ENCODE measurements around the gene DDRGK1.

The DDRGK1 gene

GRCh38 chr20:3227506-3227905, 23.0 kb upstream of the DDRGK1 start:
- no peak for DNase-seq
- TF ChIP-seq, protein P1, sequence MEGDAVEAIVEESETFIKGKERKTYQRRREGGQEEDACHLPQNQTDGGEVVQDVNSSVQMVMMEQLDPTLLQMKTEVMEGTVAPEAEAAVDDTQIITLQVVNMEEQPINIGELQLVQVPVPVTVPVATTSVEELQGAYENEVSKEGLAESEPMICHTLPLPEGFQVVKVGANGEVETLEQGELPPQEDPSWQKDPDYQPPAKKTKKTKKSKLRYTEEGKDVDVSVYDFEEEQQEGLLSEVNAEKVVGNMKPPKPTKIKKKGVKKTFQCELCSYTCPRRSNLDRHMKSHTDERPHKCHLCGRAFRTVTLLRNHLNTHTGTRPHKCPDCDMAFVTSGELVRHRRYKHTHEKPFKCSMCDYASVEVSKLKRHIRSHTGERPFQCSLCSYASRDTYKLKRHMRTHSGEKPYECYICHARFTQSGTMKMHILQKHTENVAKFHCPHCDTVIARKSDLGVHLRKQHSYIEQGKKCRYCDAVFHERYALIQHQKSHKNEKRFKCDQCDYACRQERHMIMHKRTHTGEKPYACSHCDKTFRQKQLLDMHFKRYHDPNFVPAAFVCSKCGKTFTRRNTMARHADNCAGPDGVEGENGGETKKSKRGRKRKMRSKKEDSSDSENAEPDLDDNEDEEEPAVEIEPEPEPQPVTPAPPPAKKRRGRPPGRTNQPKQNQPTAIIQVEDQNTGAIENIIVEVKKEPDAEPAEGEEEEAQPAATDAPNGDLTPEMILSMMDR (IDR thresholded peaks at IDR 0.05): no peak
- H3K27me3 Mint-ChIP-seq (ENCODE audit: low read depth, poor library complexity): peaks cover 9% of the 10 kb centered on the region
- no peaks in the 10 kb centered on the region for H3K36me3 Mint-ChIP-seq (ENCODE audit: low read depth)
- H3K27ac Mint-ChIP-seq: no peak overlapping the region
- H3K4me1 Mint-ChIP-seq: peaks cover 37% of the 10 kb centered on the region
- no peaks in the 10 kb centered on the region for H3K9me3 Mint-ChIP-seq
- no peak overlapping the region for H3K4me3 Mint-ChIP-seq

GRCh38 chr20:3226864-3227263, 22.4 kb upstream of the DDRGK1 start:
- peaks cover 3% of the 10 kb centered on the region for H3K27me3 Mint-ChIP-seq (ENCODE audit: low read depth, poor library complexity)
- no peaks in the 10 kb centered on the region for H3K36me3 Mint-ChIP-seq (ENCODE audit: low read depth)
- TF ChIP-seq, protein P1 (IDR thresholded peaks at IDR 0.05): no peak

GRCh38 chr20:3226093-3226492, 21.6 kb upstream of the DDRGK1 start:
- Mint-ChIP-seq H3K4me3 (no peak overlapping the region), H3K9me3 (no peaks in the 10 kb centered on the region), H3K27ac (no peak overlapping the region), H3K4me1 (peaks cover 50% of the 10 kb centered on the region), H3K27me3 (ENCODE audit: low read depth, poor library complexity) (peaks cover 3% of the 10 kb centered on the region), H3K36me3 (ENCODE audit: low read depth) (peaks cover 5% of the 10 kb centered on the region)
- DNase-seq: no peak
- TF ChIP-seq, protein P1 (IDR thresholded peaks at IDR 0.05): no peak

More at GRCh38 chr20:3226864-3227263, 22.4 kb upstream of the DDRGK1 start:
- DNase-seq: no peak
- H3K4me1 Mint-ChIP-seq: peaks cover 43% of the 10 kb centered on the region
- H3K27ac Mint-ChIP-seq: peak overlapping the region; percentile 54
- no peak overlapping the region for H3K4me3 Mint-ChIP-seq
- H3K9me3 Mint-ChIP-seq: no peaks in the 10 kb centered on the region

DNA sequence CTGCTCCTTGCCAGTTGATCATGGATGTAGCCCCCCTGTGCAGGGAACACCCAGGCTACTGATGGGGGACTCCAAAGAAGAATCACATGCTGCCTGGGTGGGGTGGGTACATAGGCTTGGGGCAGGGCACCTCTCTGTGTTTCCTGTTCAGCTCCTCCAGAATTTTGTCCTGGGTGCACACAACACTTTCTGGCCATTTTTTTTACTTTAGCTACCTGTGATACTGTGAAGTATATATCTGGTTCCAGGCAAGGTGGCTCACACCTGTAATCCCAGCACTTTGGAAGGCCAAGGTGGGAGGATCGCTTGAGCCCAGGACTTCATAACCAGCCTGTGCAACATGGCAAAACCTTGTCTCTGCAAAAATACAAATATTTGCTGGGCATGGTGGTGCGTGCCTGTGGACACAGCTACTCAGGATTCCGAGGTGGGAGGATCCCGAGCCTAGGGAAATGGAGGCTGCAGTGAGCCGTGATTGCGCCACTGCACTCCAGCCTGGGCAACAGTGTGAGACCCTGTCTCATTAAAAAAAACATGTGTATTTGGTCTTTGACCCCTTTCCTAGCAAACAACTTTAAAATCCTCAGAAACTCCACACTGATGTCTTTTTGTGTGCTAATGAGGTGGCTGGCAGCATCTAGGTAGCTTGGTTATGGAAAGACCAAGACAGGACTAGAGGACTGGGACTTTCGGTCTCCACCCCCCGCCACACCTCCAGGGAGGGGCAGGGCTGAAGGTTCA, 20.4 kb upstream of the DDRGK1 start:
- Mint-ChIP-seq H3K9me3 (no peaks in the 10 kb centered on the region), H3K4me1 (peaks cover 49% of the 10 kb centered on the region), H3K4me3 (no peak overlapping the region), H3K27ac (no peak overlapping the region), H3K36me3 (ENCODE audit: low read depth) (peaks cover 17% of the 10 kb centered on the region), H3K27me3 (ENCODE audit: low read depth, poor library complexity) (no peaks in the 10 kb centered on the region)
- DNase-seq: no peak
- TF ChIP-seq, protein P1 (IDR thresholded peaks at IDR 0.05): no peak

GRCh38 chr20:3223994-3224680, 19.7 kb upstream of the DDRGK1 start:
- Mint-ChIP-seq H3K36me3 (ENCODE audit: low read depth) (peaks cover 17% of the 10 kb centered on the region), H3K4me1 (peaks cover 49% of the 10 kb centered on the region), H3K27me3 (ENCODE audit: low read depth, poor library complexity) (no peaks in the 10 kb centered on the region), H3K4me3 (no peak overlapping the region), H3K27ac (no peak overlapping the region), H3K9me3 (no peaks in the 10 kb centered on the region)
- TF ChIP-seq, protein P1 (IDR thresholded peaks at IDR 0.05): no peak
- no peak for DNase-seq

All from nephron progenitor cell (in vitro differentiated cells).